PC-9 (cell line): ENCODE results near the gene PRKAR1A. TPM values are rescaled to one million over a fixed set of nuclear protein-coding genes. Genes with fewer than 3 reads are reported as not detected.

Experiments
- BruUV-seq: library from RNA; stranded (reverse); fragments of 400-500 nt; replicated peaks from 2 replicates; lab custom pipeline; 2021; lab: Mats Ljungman, UMichigan
- CTCF ChIA-PET: fragments of 300-600 bp; sonication (Branson Sonifier 250); formaldehyde crosslinking; loops from one replicate; lab custom pipeline; 2022; ENCODE audit warnings: antibody characterized with exemption; lab: Charles Lee
- POLR2A ChIA-PET: fragments of 300-600 bp; sonication (Branson Sonifier 250); formaldehyde crosslinking; loops from one replicate; lab custom pipeline; 2022; ENCODE audit warnings: antibody characterized with exemption; ENCODE audit not compliant: unreplicated experiment; lab: Charles Lee
- DNase-seq, 2 experiments: peaks; one replicate each; pipeline versions ENCODE4 v3.0.0 to v3.0.0-alpha.2; 2015 to 2022; ENCODE audit warnings: mixed read lengths in 1 of 2
- H2AFZ ChIP-seq: fragments of 200-600 bp; sonication (generic); 2 replicates; pipeline ENCODE4 v1.8.1; 2017; ENCODE audit warnings: antibody characterized with exemption
- H3F3A ChIP-seq: fragments of 200-600 bp; sonication (generic); 2 replicates; pipeline ENCODE4 v1.8.1; 2017; ENCODE audit warnings: antibody characterized with exemption, mild to moderate bottlenecking, low read depth; ENCODE audit not compliant: insufficient read depth
- H3K27ac ChIP-seq: fragments of 200-600 bp; sonication (generic); 2 replicates; pipeline ENCODE4 v1.6.1; 2016; ENCODE audit warnings: mixed run types
- H3K27me3 ChIP-seq: fragments of 200-600 bp; sonication (generic); 2 replicates; pipeline ENCODE4 v1.6.1; 2016; ENCODE audit warnings: low read depth, mixed run types; ENCODE audit not compliant: insufficient read depth
- H3K36me3 ChIP-seq: fragments of 200-600 bp; sonication (generic); 2 replicates; pipeline ENCODE4 v1.6.1; 2016; ENCODE audit warnings: low read depth, mixed run types
- H3K4me1 ChIP-seq: fragments of 200-600 bp; sonication (generic); replicated peaks from 2 replicates; pipeline ENCODE4 v1.6.1; 2016; ENCODE audit warnings: mixed run types; ENCODE audit not compliant: insufficient read depth
- H3K4me2 ChIP-seq: fragments of 200-600 bp; sonication (generic); 2 replicates; pipeline ENCODE4 v1.6.1; 2017; ENCODE audit warnings: mixed run types
- H3K4me3 ChIP-seq: fragments of 200-600 bp; sonication (generic); 2 replicates; pipeline ENCODE4 v1.6.1; 2016; ENCODE audit warnings: mixed run types
- H3K79me2 ChIP-seq: fragments of 200-600 bp; sonication (generic); 2 replicates; pipeline ENCODE4 v1.6.1; 2017; ENCODE audit warnings: low read depth, mixed run types
- H3K9me2 ChIP-seq: fragments of 200-600 bp; sonication (generic); 2 replicates; pipeline ENCODE4 v1.8.1; 2017; ENCODE audit warnings: mild to moderate bottlenecking; ENCODE audit not compliant: insufficient read depth
- H3K9me3 ChIP-seq: fragments of 200-600 bp; sonication (generic); 2 replicates; pipeline ENCODE4 v1.8.1; 2016; ENCODE audit warnings: low read depth; ENCODE audit not compliant: insufficient read depth
- H4K20me1 ChIP-seq: fragments of 200-600 bp; sonication (generic); 2 replicates; pipeline ENCODE4 v1.8.1; 2017; ENCODE audit not compliant: insufficient read depth
- EZH2 ChIP-seq: fragments of 200-600 bp; sonication (generic); IDR thresholded peaks from 2 replicates; pipeline ENCODE4 v1.8.0; 2017; ENCODE audit warnings: antibody characterized with exemption, low read depth
- intact Hi-C: fragments of 100-400 bp; cut with micrococcal nuclease; formaldehyde crosslinking; loops from one replicate; pipeline ENCODE4 v1.10.0; 2022; ENCODE audit not compliant: unreplicated experiment
- total RNA-seq: library from RNA; stranded (reverse); gene quantifications from 2 replicates; pipeline ENCODE4 v1.2.3, GENCODE V29; 2021
- TF ChIP-seq, protein P1 (sequence below): fragments of 200-600 bp; sonication (generic); conservative IDR thresholded peaks from 2 replicates; pipeline ENCODE4 v1.6.1; 2017; ENCODE audit warnings: mixed run types, antibody characterized with exemption, mild to moderate bottlenecking, moderate library complexity

PRKAR1A gene
- total RNA-seq, 1 experiment from 2014 or later: 161 TPM

- POLR2A ChIA-PET: interaction anchor here (0.7 to 0.8 kb wide), 2 partner anchors 10 to 485 kb away, joined by 3 to 4 read pairs; no protein-coding TSS in a partner anchor
- CTCF ChIA-PET: no interaction called here
- H3K79me2 ChIP-seq: no peaks in the 10 kb centered on the region
- no peaks in the 10 kb centered on the region for H3K9me2 ChIP-seq
- H3K9me3 ChIP-seq: no peaks in the 10 kb centered on the region; the same call in 1 of the 2 replicates
- H4K20me1 ChIP-seq: no peaks in the 10 kb centered on the region
- intact Hi-C loops: no loop called here
- 0 out of 2 replicates have a peak, but pooled peaks cover 5% of the 10 kb centered on the region for H3K27me3 ChIP-seq
- H3K36me3 ChIP-seq: no peaks in the 10 kb centered on the region
- H3K4me3 ChIP-seq: no peak overlapping the region
- no peak overlapping the region for H3K4me2 ChIP-seq
- no peak overlapping the region for H3K27ac ChIP-seq
- H2AFZ ChIP-seq: no peak overlapping the region
- no peak for DNase-seq
- H3K4me1 ChIP-seq: no peaks in the 10 kb centered on the region
- no TSS peak for BruUV-seq
- no peaks in the 10 kb centered on the region for H3F3A ChIP-seq
- no peak for TF ChIP-seq EZH2
- TF ChIP-seq, protein P1, sequence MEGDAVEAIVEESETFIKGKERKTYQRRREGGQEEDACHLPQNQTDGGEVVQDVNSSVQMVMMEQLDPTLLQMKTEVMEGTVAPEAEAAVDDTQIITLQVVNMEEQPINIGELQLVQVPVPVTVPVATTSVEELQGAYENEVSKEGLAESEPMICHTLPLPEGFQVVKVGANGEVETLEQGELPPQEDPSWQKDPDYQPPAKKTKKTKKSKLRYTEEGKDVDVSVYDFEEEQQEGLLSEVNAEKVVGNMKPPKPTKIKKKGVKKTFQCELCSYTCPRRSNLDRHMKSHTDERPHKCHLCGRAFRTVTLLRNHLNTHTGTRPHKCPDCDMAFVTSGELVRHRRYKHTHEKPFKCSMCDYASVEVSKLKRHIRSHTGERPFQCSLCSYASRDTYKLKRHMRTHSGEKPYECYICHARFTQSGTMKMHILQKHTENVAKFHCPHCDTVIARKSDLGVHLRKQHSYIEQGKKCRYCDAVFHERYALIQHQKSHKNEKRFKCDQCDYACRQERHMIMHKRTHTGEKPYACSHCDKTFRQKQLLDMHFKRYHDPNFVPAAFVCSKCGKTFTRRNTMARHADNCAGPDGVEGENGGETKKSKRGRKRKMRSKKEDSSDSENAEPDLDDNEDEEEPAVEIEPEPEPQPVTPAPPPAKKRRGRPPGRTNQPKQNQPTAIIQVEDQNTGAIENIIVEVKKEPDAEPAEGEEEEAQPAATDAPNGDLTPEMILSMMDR: no peak
These were observed 11.2 kb upstream of the PRKAR1A start for GRCh38 chr17:68501074-68501473.

DNA sequence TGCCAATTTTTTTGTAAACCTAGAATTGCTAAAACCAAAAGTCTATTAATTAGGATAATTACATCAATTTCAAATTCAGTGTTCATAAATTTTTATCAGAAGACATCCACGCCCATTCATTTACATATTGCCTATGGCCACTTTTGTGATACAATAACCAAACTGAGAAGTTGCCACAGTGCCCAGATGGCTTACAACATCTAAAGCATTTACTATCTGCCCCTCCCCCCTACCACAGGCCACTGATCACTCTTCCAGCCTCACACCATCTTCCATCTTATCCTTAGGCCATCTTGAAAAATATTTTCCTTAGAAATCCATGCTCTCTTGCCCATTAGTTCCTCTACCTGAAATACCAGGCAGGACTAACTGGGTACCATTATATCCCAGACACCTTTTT, 6.3 kb upstream of the PRKAR1A start:
- 0 out of 2 replicates have a peak, but pooled peaks cover under 1% of the 10 kb centered on the region for H3F3A ChIP-seq
- H3K4me1 ChIP-seq: peaks cover 1% of the 10 kb centered on the region
- CTCF ChIA-PET: no interaction called here
- DNase-seq: no peak
- intact Hi-C loops: no loop called here
- no peaks in the 10 kb centered on the region for H3K36me3 ChIP-seq
- no peaks in the 10 kb centered on the region for H3K79me2 ChIP-seq
- no peak overlapping the region for H3K4me2 ChIP-seq
- no peaks in the 10 kb centered on the region for H4K20me1 ChIP-seq
- H3K27me3 ChIP-seq: 0 out of 2 replicates have a peak, but pooled peaks cover under 1% of the 10 kb centered on the region
- no peak overlapping the region for H3K27ac ChIP-seq
- POLR2A ChIA-PET: no interaction called here
- TF ChIP-seq, protein P1: no peak
- TF ChIP-seq EZH2: no peak
- no peak overlapping the region for H3K4me3 ChIP-seq
- no TSS peak for BruUV-seq
- H3K9me2 ChIP-seq: no peaks in the 10 kb centered on the region
- no peak overlapping the region for H2AFZ ChIP-seq
- H3K9me3 ChIP-seq: no peaks in the 10 kb centered on the region; the same call in 1 of the 2 replicates

DNA sequence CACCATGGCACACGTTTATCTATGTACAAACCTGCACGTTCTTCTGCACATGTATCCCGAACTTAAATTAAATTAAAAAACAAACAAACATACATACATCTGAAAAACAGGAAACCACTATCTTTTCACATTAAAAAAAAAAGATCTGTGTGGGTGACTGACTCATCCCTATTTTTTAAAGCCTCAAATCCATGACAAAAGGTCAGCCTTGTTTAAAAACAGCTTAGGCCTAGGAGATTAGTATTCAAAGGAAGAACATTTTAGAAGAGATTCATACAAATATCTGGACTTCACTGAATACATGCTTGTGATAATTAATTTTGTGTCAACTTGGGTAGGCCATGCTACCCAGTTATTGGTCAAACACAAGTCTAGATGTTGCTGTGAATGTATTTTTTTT, 4.7 kb upstream of the PRKAR1A start:
- no peak overlapping the region for H3K4me3 ChIP-seq
- H3K9me2 ChIP-seq: no peaks in the 10 kb centered on the region
- intact Hi-C loops: no loop called here
- POLR2A ChIA-PET: no interaction called here
- peaks cover 1% of the 10 kb centered on the region; the same call in 1 of the 2 replicates for H3K79me2 ChIP-seq
- H3K27me3 ChIP-seq: no peaks in the 10 kb centered on the region
- no peaks in the 10 kb centered on the region; the same call in 1 of the 2 replicates for H3K9me3 ChIP-seq
- no peaks in the 10 kb centered on the region for H3K36me3 ChIP-seq
- H3K4me2 ChIP-seq: no peak overlapping the region
- BruUV-seq: no TSS peak
- CTCF ChIA-PET: no interaction called here
- no peak for DNase-seq
- H4K20me1 ChIP-seq: no peaks in the 10 kb centered on the region
- no peak for TF ChIP-seq EZH2
- TF ChIP-seq, protein P1: no peak
- H2AFZ ChIP-seq: no peak overlapping the region
- 0 out of 2 replicates have a peak, but pooled peaks cover 6% of the 10 kb centered on the region for H3F3A ChIP-seq
- H3K27ac ChIP-seq: no peak overlapping the region
- peaks cover 6% of the 10 kb centered on the region for H3K4me1 ChIP-seq
